GM12891 (cell line): ENCODE data around the gene TEAD1.

ENCODE experiments used
- PAX5 ChIP-seq: IDR thresholded peaks from 2 replicates; pipeline ENCODE4 v1.6.1; 2011; ENCODE audit warnings: low read length, moderate library complexity, mild to moderate bottlenecking; ENCODE audit not compliant: insufficient read depth, severe bottlenecking
- POLR2A ChIP-seq: IDR thresholded peaks from 2 replicates; pipeline ENCODE4 v1.6.1; 2011; ENCODE audit warnings: low read depth, low read length, control low read depth
- POLR2AphosphoS5 ChIP-seq: IDR thresholded peaks from 2 replicates; pipeline ENCODE4 v1.6.1; 2011; ENCODE audit warnings: low read depth, low read length, control low read depth
- SPI1 ChIP-seq: IDR thresholded peaks from 2 replicates; pipeline ENCODE4 v1.6.1; 2011; ENCODE audit warnings: low read depth, low read length, control low read depth
- TAF1 ChIP-seq: IDR thresholded peaks from 2 replicates; pipeline ENCODE4 v1.6.1; 2011; ENCODE audit warnings: low read depth, low read length, control low read depth

DNA sequence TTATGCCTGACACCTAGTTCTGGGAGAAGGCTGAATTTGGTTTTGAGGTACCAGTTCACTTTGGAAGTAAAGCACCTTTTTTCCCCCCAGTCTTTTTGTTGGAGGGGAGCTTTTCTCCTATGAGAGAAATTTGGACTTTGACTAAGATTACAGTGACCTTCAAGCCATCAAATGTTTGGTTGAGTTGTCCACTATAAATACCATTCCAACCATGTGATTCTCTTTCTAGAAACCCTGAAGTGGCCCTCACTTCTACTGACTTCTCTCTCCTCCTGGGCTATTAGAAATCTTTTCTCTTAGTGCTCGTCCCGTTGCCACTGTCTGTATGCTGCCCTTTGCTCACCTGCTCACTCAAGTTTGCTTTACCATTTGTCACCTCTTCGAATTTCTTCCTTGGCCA is 82.6 kb downstream of the TEAD1 start:
- TF ChIP-seq POLR2AphosphoS5: no peak
- TF ChIP-seq POLR2A: no peak
- no peak for TF ChIP-seq SPI1
- TF ChIP-seq TAF1: no peak
- no peak for TF ChIP-seq PAX5
